ENCODE measurements around the gene TMEM95. TPM values are rescaled to one million over a fixed set of nuclear protein-coding genes. Genes with fewer than 3 reads are reported as not detected.

Gene TMEM95
- total RNA-seq, 1 donor from 2014 or later: not detected

- peak overlapping the region; percentile 85 for H3K4me3 Mint-ChIP-seq (ENCODE audit: unreplicated experiment)
- TF ChIP-seq CTCF (IDR thresholded peaks at IDR 0.05): no peak
- DNase-seq (ENCODE audit: low spot score): no peak
- peak overlapping the region; percentile 92 for H3K27ac Mint-ChIP-seq (ENCODE audit: unreplicated experiment)
- no peaks in the 10 kb centered on the region for H3K9me3 Mint-ChIP-seq (ENCODE audit: low read depth)
- H3K4me1 Mint-ChIP-seq (ENCODE audit: low read depth): peaks cover 51% of the 10 kb centered on the region
- peaks cover 37% of the 10 kb centered on the region for H3K36me3 Mint-ChIP-seq (ENCODE audit: low read depth)
- H3K27me3 Mint-ChIP-seq (ENCODE audit: low read depth): no peaks in the 10 kb centered on the region
Measured at GRCh38 chr17:7309628-7310027, 45.3 kb upstream of the TMEM95 start.

GRCh38 chr17:7311110-7311705, 43.7 kb upstream of the TMEM95 start:
- DNase-seq (ENCODE audit: low spot score): no peak
- Mint-ChIP-seq H3K9me3 (ENCODE audit: low read depth) (no peaks in the 10 kb centered on the region), H3K27ac (ENCODE audit: unreplicated experiment) (no peak overlapping the region), H3K4me1 (ENCODE audit: low read depth) (peaks cover 55% of the 10 kb centered on the region), H3K27me3 (ENCODE audit: low read depth) (no peaks in the 10 kb centered on the region), H3K4me3 (ENCODE audit: unreplicated experiment) (no peak overlapping the region), H3K36me3 (ENCODE audit: low read depth) (peaks cover 37% of the 10 kb centered on the region)
- no peak for TF ChIP-seq CTCF (IDR thresholded peaks at IDR 0.05)

GRCh38 chr17:7312432-7313087, 42.4 kb upstream of the TMEM95 start:
- Mint-ChIP-seq H3K4me3 (ENCODE audit: unreplicated experiment) (no peak overlapping the region), H3K9me3 (ENCODE audit: low read depth) (no peaks in the 10 kb centered on the region), H3K4me1 (ENCODE audit: low read depth) (peaks cover 55% of the 10 kb centered on the region), H3K27ac (ENCODE audit: unreplicated experiment) (no peak overlapping the region), H3K36me3 (ENCODE audit: low read depth) (peaks cover 37% of the 10 kb centered on the region), H3K27me3 (ENCODE audit: low read depth) (no peaks in the 10 kb centered on the region)
- DNase-seq (ENCODE audit: low spot score): no peak
- TF ChIP-seq CTCF (IDR thresholded peaks at IDR 0.05): no peak

- Mint-ChIP-seq H3K9me3 (ENCODE audit: low read depth) (no peaks in the 10 kb centered on the region), H3K36me3 (ENCODE audit: low read depth) (peaks cover 41% of the 10 kb centered on the region), H3K27ac (ENCODE audit: unreplicated experiment) (peak overlapping the region; percentile 32), H3K4me3 (ENCODE audit: unreplicated experiment) (no peak overlapping the region), H3K4me1 (ENCODE audit: low read depth) (peaks cover 55% of the 10 kb centered on the region), H3K27me3 (ENCODE audit: low read depth) (no peaks in the 10 kb centered on the region)
- TF ChIP-seq CTCF (IDR thresholded peaks at IDR 0.05): peak; percentile 14
- DNase-seq (ENCODE audit: low spot score): no peak
Measured at GRCh38 chr17:7313088-7313889, 41.7 kb upstream of the TMEM95 start.

Measured in chondrocyte (in vitro differentiated cells).